Ascending aorta (tissue), 2 donors: ENCODE results near the gene FCGBP. TPM values are rescaled to one million over a fixed set of nuclear protein-coding genes. Genes with fewer than 3 reads are reported as not detected.
A peak's percentile ranks its signal among the peaks of the same experiment; 100 is the strongest.
"Not testable (repeated sequence)": the region's sequence is repeated elsewhere in the genome, so short reads cannot be mapped to it uniquely, and the experiment has no call there.

Source experiments
- DNase-seq, 2 donors: peaks; one replicate each; pipeline ENCODE4 v3.0.0-alpha.2; 2019; ENCODE audit warnings: low spot score in 2 of 2
- H3K27ac ChIP-seq, 2 donors: fragments of 200-600 bp; sonication (generic); one replicate each; pipeline ENCODE4 v1.5.1; 2016 to 2017; ENCODE audit warnings: mild to moderate bottlenecking in 1 of 2
- H3K27me3 ChIP-seq: fragments of 200-600 bp; sonication (generic); one replicate; pipeline ENCODE4 v1.5.1; 2017
- H3K36me3 ChIP-seq, 2 donors: fragments of 200-600 bp; sonication (generic); one replicate each; pipeline ENCODE4 v1.5.1; 2016
- H3K4me1 ChIP-seq, 2 donors: fragments of 200-600 bp; sonication (generic); one replicate each; pipeline ENCODE4 v1.5.1; 2016 to 2017; ENCODE audit warnings: mild to moderate bottlenecking in 1 of 2
- H3K4me3 ChIP-seq, 2 donors: fragments of 200-600 bp; sonication (generic); one replicate each; pipeline ENCODE4 v1.5.1; 2016 to 2017; ENCODE audit warnings: mild to moderate bottlenecking in 1 of 2
- H3K9me3 ChIP-seq, 2 donors: fragments of 200-600 bp; sonication (generic); one replicate each; pipeline ENCODE4 v1.5.1; 2016
- CTCF ChIP-seq, 3 experiments: fragments of 200-600 bp in 2 of 3; fragments of 450-650 bp in 1 of 3; sonication (generic) in 2 of 3; IDR thresholded peaks; one replicate each; pipeline ENCODE4 v1.5.1; 2016 to 2019; ENCODE audit warnings: antibody characterized with exemption in 3 of 3, mild to moderate bottlenecking in 1 of 3, moderate library complexity in 1 of 3
- intact Hi-C: fragments of 100-400 bp; cut with DNase I; formaldehyde crosslinking; loops from one replicate; pipeline ENCODE4 v1.15.1; 2023
- total RNA-seq: library from RNA; depleted of rRNA; stranded (reverse); fragments of >200 nt; gene quantifications from one replicate; pipeline ENCODE4 v1.1.0, GENCODE V29; 2016

Gene FCGBP
- total RNA-seq, 1 donor from 2014 or later: 21.2 TPM

GRCh38 chr19:39967561-39967960, 33.1 kb upstream of the FCGBP start:
- H3K36me3 ChIP-seq: peaks cover 3 to 5% of the 10 kb centered on the region in 2 donors
- no peaks in the 10 kb centered on the region for H3K27me3 ChIP-seq
- no peak overlapping the region for H3K4me3 ChIP-seq
- no peak overlapping the region for H3K27ac ChIP-seq
- no peak for DNase-seq
- peaks cover 0 to 14% of the 10 kb centered on the region in 2 donors for H3K4me1 ChIP-seq
- intact Hi-C loops: no loop called here
- H3K9me3 ChIP-seq: no peaks in the 10 kb centered on the region
- no peak for TF ChIP-seq CTCF (IDR thresholded peaks at IDR 0.05)

- Histone ChIP-seq H3K4me3 (no peak overlapping the region), H3K27me3 (no peaks in the 10 kb centered on the region), H3K4me1 (peaks cover 0 to 7% of the 10 kb centered on the region in 2 donors), H3K9me3 (no peaks in the 10 kb centered on the region), H3K36me3 (no peaks in the 10 kb centered on the region), H3K27ac (no peak overlapping the region)
- intact Hi-C loops: no loop called here
- DNase-seq: peak in 1 of 2 donors; percentile 34
- no peak for TF ChIP-seq CTCF (IDR thresholded peaks at IDR 0.05)
Observed at GRCh38 chr19:39966617-39967016, 32.2 kb upstream of the FCGBP start.

GRCh38 chr19:39963898-39964297, 29.5 kb upstream of the FCGBP start:
- no peaks in the 10 kb centered on the region for H3K27me3 ChIP-seq
- no peaks in the 10 kb centered on the region for H3K36me3 ChIP-seq
- no peak for DNase-seq
- no peaks in the 10 kb centered on the region for H3K9me3 ChIP-seq
- no peak for TF ChIP-seq CTCF (IDR thresholded peaks at IDR 0.05)
- H3K4me3 ChIP-seq: no peak overlapping the region
- no peak overlapping the region for H3K27ac ChIP-seq
- no peaks in the 10 kb centered on the region for H3K4me1 ChIP-seq
- intact Hi-C loops: no loop called here

- H3K4me3 ChIP-seq, intact Hi-C loops, H3K4me1 ChIP-seq, H3K27ac ChIP-seq, H3K36me3 ChIP-seq, H3K27me3 ChIP-seq, H3K9me3 ChIP-seq: not testable (repeated sequence)
- peak in 1 of 2 donors; percentile 18 for DNase-seq
Observed at GRCh38 chr19:39959407-39959806, 25.0 kb upstream of the FCGBP start.

GRCh38 chr19:39958942-39959341, 24.5 kb upstream of the FCGBP start:
- H3K9me3 ChIP-seq, H3K4me1 ChIP-seq, H3K27ac ChIP-seq, H3K27me3 ChIP-seq, H3K4me3 ChIP-seq, H3K36me3 ChIP-seq, intact Hi-C loops: not testable (repeated sequence)
- DNase-seq: peak in 1 of 2 donors; percentile 5

GRCh38 chr19:39957886-39958285, 23.5 kb upstream of the FCGBP start:
- not testable (repeated sequence) for DNase-seq, H3K27ac ChIP-seq

GRCh38 chr19:39953915-39954314, 19.5 kb upstream of the FCGBP start:
- H3K4me1 ChIP-seq: no peaks in the 10 kb centered on the region
- H3K9me3 ChIP-seq: no peaks in the 10 kb centered on the region
- no peaks in the 10 kb centered on the region for H3K36me3 ChIP-seq
- peak in 1 of 2 donors; percentile 7 for DNase-seq
- H3K27me3 ChIP-seq: no peaks in the 10 kb centered on the region
- no peak for TF ChIP-seq CTCF (IDR thresholded peaks at IDR 0.05)
- no peak overlapping the region for H3K4me3 ChIP-seq
- intact Hi-C loops: no loop called here
- no peak overlapping the region for H3K27ac ChIP-seq

More at GRCh38 chr19:39957886-39958285, 23.5 kb upstream of the FCGBP start:
- H3K4me3 ChIP-seq, H3K36me3 ChIP-seq, H3K27me3 ChIP-seq, H3K9me3 ChIP-seq, intact Hi-C loops, H3K4me1 ChIP-seq: not testable (repeated sequence)
